ENCODE data around the gene PRDM1. TPM values are rescaled to one million over a fixed set of nuclear protein-coding genes. Genes with fewer than 3 reads are reported as not detected.

Gene PRDM1
- total RNA-seq, 1 experiment from 2014 or later, result 0.11 TPM

- Histone ChIP-seq H3K36me3 (ENCODE audit: insufficient read depth, low read length) (no peaks in the 10 kb centered on the region), H3K9me2 (replicated peaks; ENCODE audit: insufficient read depth, low read length) (no peaks in the 10 kb centered on the region), H3K4me1 (ENCODE audit: low read length) (no peaks in the 10 kb centered on the region), H3K4me2 (ENCODE audit: low read depth, low read length, poor library complexity, severe bottlenecking) (no peak overlapping the region), H3K9me3 (ENCODE audit: low read length) (no peaks in the 10 kb centered on the region), H3K27ac (ENCODE audit: low read length) (no peak overlapping the region), H3K9ac (ENCODE audit: low read length) (no peak overlapping the region), H4K20me1 (ENCODE audit: insufficient read depth, low read depth, low read length) (no peaks in the 10 kb centered on the region), H3K27me3 (ENCODE audit: low read length) (no peaks in the 10 kb centered on the region), H2AFZ (ENCODE audit: low read length) (no peak overlapping the region), H3K79me2 (ENCODE audit: low read length) (no peaks in the 10 kb centered on the region), H3K4me3 (ENCODE audit: low read length) (no peak overlapping the region)
- DNase-seq, result no peak
These were observed 35.6 kb upstream of the PRDM1 start for GRCh38 chr6:106050538-106050937.

GRCh38 chr6:106051226-106051625 is 34.9 kb upstream of the PRDM1 start:
- Histone ChIP-seq H2AFZ (ENCODE audit: low read length) (no peak overlapping the region), H4K20me1 (ENCODE audit: insufficient read depth, low read depth, low read length) (no peaks in the 10 kb centered on the region), H3K9ac (ENCODE audit: low read length) (no peak overlapping the region), H3K9me2 (replicated peaks; ENCODE audit: insufficient read depth, low read length) (no peaks in the 10 kb centered on the region), H3K36me3 (ENCODE audit: insufficient read depth, low read length) (no peaks in the 10 kb centered on the region), H3K27me3 (ENCODE audit: low read length) (no peaks in the 10 kb centered on the region), H3K9me3 (ENCODE audit: low read length) (no peaks in the 10 kb centered on the region), H3K4me2 (ENCODE audit: low read depth, low read length, poor library complexity, severe bottlenecking) (no peak overlapping the region), H3K79me2 (ENCODE audit: low read length) (no peaks in the 10 kb centered on the region), H3K4me3 (ENCODE audit: low read length) (no peak overlapping the region), H3K4me1 (ENCODE audit: low read length) (no peaks in the 10 kb centered on the region), H3K27ac (ENCODE audit: low read length) (no peak overlapping the region)
- DNase-seq, result no peak

- H3K79me2 ChIP-seq (ENCODE audit: low read length), result no peaks in the 10 kb centered on the region
- no peaks in the 10 kb centered on the region for H4K20me1 ChIP-seq (ENCODE audit: insufficient read depth, low read depth, low read length)
- H2AFZ ChIP-seq (ENCODE audit: low read length), result no peak overlapping the region
- no peaks in the 10 kb centered on the region for H3K9me3 ChIP-seq (ENCODE audit: low read length)
- H3K27ac ChIP-seq (ENCODE audit: low read length), result no peak overlapping the region
- DNase-seq, result no peak
- H3K4me3 ChIP-seq (ENCODE audit: low read length), result no peak overlapping the region
- no peaks in the 10 kb centered on the region for H3K36me3 ChIP-seq (ENCODE audit: insufficient read depth, low read length)
- no peaks in the 10 kb centered on the region for H3K9me2 ChIP-seq (replicated peaks; ENCODE audit: insufficient read depth, low read length)
- H3K9ac ChIP-seq (ENCODE audit: low read length), result no peak overlapping the region
- H3K27me3 ChIP-seq (ENCODE audit: low read length), result no peaks in the 10 kb centered on the region
- H3K4me2 ChIP-seq (ENCODE audit: low read depth, low read length, poor library complexity, severe bottlenecking), result no peak overlapping the region
- no peaks in the 10 kb centered on the region for H3K4me1 ChIP-seq (ENCODE audit: low read length)
These were observed 32.5 kb upstream of the PRDM1 start for GRCh38 chr6:106053484-106054205.

GRCh38 chr6:106055489-106055888 is 30.6 kb upstream of the PRDM1 start:
- Histone ChIP-seq H3K9me2 (replicated peaks; ENCODE audit: insufficient read depth, low read length) (no peaks in the 10 kb centered on the region), H3K27ac (ENCODE audit: low read length) (no peak overlapping the region), H3K4me2 (ENCODE audit: low read depth, low read length, poor library complexity, severe bottlenecking) (no peak overlapping the region), H3K4me1 (ENCODE audit: low read length) (no peaks in the 10 kb centered on the region), H3K79me2 (ENCODE audit: low read length) (no peaks in the 10 kb centered on the region), H3K4me3 (ENCODE audit: low read length) (no peak overlapping the region), H4K20me1 (ENCODE audit: insufficient read depth, low read depth, low read length) (no peaks in the 10 kb centered on the region), H3K9me3 (ENCODE audit: low read length) (no peaks in the 10 kb centered on the region), H2AFZ (ENCODE audit: low read length) (no peak overlapping the region), H3K36me3 (ENCODE audit: insufficient read depth, low read length) (no peaks in the 10 kb centered on the region), H3K9ac (ENCODE audit: low read length) (no peak overlapping the region), H3K27me3 (ENCODE audit: low read length) (no peaks in the 10 kb centered on the region)
- DNase-seq, result no peak

- Histone ChIP-seq H4K20me1 (ENCODE audit: insufficient read depth, low read depth, low read length) (no peaks in the 10 kb centered on the region), H3K9me2 (replicated peaks; ENCODE audit: insufficient read depth, low read length) (no peaks in the 10 kb centered on the region), H3K79me2 (ENCODE audit: low read length) (no peaks in the 10 kb centered on the region), H2AFZ (ENCODE audit: low read length) (no peak overlapping the region), H3K9ac (ENCODE audit: low read length) (no peak overlapping the region), H3K9me3 (ENCODE audit: low read length) (no peaks in the 10 kb centered on the region), H3K4me3 (ENCODE audit: low read length) (no peak overlapping the region), H3K36me3 (ENCODE audit: insufficient read depth, low read length) (no peaks in the 10 kb centered on the region), H3K4me2 (ENCODE audit: low read depth, low read length, poor library complexity, severe bottlenecking) (no peak overlapping the region), H3K27me3 (ENCODE audit: low read length) (no peaks in the 10 kb centered on the region), H3K27ac (ENCODE audit: low read length) (no peak overlapping the region), H3K4me1 (ENCODE audit: low read length) (no peaks in the 10 kb centered on the region)
- DNase-seq, result no peak
These were observed 29.9 kb upstream of the PRDM1 start for GRCh38 chr6:106056060-106056745.

GRCh38 chr6:106056746-106057390 is 29.3 kb upstream of the PRDM1 start:
- H3K79me2 ChIP-seq (ENCODE audit: low read length), result no peaks in the 10 kb centered on the region
- H3K9me2 ChIP-seq (replicated peaks; ENCODE audit: insufficient read depth, low read length), result no peaks in the 10 kb centered on the region
- no peak overlapping the region for H3K4me3 ChIP-seq (ENCODE audit: low read length)
- H3K9ac ChIP-seq (ENCODE audit: low read length), result no peak overlapping the region
- no peak overlapping the region for H2AFZ ChIP-seq (ENCODE audit: low read length)
- H3K27ac ChIP-seq (ENCODE audit: low read length), result no peak overlapping the region
- H3K36me3 ChIP-seq (ENCODE audit: insufficient read depth, low read length), result no peaks in the 10 kb centered on the region
- no peak for DNase-seq
- H3K4me1 ChIP-seq (ENCODE audit: low read length), result no peaks in the 10 kb centered on the region
- no peaks in the 10 kb centered on the region for H3K27me3 ChIP-seq (ENCODE audit: low read length)
- no peaks in the 10 kb centered on the region for H4K20me1 ChIP-seq (ENCODE audit: insufficient read depth, low read depth, low read length)
- H3K4me2 ChIP-seq (ENCODE audit: low read depth, low read length, poor library complexity, severe bottlenecking), result no peak overlapping the region
- H3K9me3 ChIP-seq (ENCODE audit: low read length), result no peaks in the 10 kb centered on the region

GRCh38 chr6:106059331-106059730 is 26.8 kb upstream of the PRDM1 start:
- Histone ChIP-seq H3K4me3 (ENCODE audit: low read length) (no peak overlapping the region), H3K9ac (ENCODE audit: low read length) (no peak overlapping the region), H4K20me1 (ENCODE audit: insufficient read depth, low read depth, low read length) (no peaks in the 10 kb centered on the region), H3K9me3 (ENCODE audit: low read length) (no peaks in the 10 kb centered on the region), H3K27me3 (ENCODE audit: low read length) (no peaks in the 10 kb centered on the region), H3K79me2 (ENCODE audit: low read length) (no peaks in the 10 kb centered on the region), H3K27ac (ENCODE audit: low read length) (no peak overlapping the region), H2AFZ (ENCODE audit: low read length) (no peak overlapping the region), H3K9me2 (replicated peaks; ENCODE audit: insufficient read depth, low read length) (no peaks in the 10 kb centered on the region), H3K36me3 (ENCODE audit: insufficient read depth, low read length) (no peaks in the 10 kb centered on the region), H3K4me2 (ENCODE audit: low read depth, low read length, poor library complexity, severe bottlenecking) (no peak overlapping the region), H3K4me1 (ENCODE audit: low read length) (no peaks in the 10 kb centered on the region)
- DNase-seq, result no peak

- H4K20me1 ChIP-seq (ENCODE audit: insufficient read depth, low read depth, low read length), result no peaks in the 10 kb centered on the region
- H3K4me2 ChIP-seq (ENCODE audit: low read depth, low read length, poor library complexity, severe bottlenecking), result no peak overlapping the region
- H3K27me3 ChIP-seq (ENCODE audit: low read length), result no peaks in the 10 kb centered on the region
- H3K9ac ChIP-seq (ENCODE audit: low read length), result no peak overlapping the region
- H3K9me2 ChIP-seq (replicated peaks; ENCODE audit: insufficient read depth, low read length), result no peaks in the 10 kb centered on the region
- no peak overlapping the region for H3K4me3 ChIP-seq (ENCODE audit: low read length)
- H3K9me3 ChIP-seq (ENCODE audit: low read length), result no peaks in the 10 kb centered on the region
- no peak overlapping the region for H3K27ac ChIP-seq (ENCODE audit: low read length)
- no peak for DNase-seq
- H2AFZ ChIP-seq (ENCODE audit: low read length), result no peak overlapping the region
- H3K4me1 ChIP-seq (ENCODE audit: low read length), result no peaks in the 10 kb centered on the region
- H3K36me3 ChIP-seq (ENCODE audit: insufficient read depth, low read length), result no peaks in the 10 kb centered on the region
- H3K79me2 ChIP-seq (ENCODE audit: low read length), result no peaks in the 10 kb centered on the region
These were observed 26.0 kb upstream of the PRDM1 start for GRCh38 chr6:106060167-106060566.
